GM19099 (cell line): ENCODE measurements around the gene B3GALNT2.

ENCODE experiments used
- POLR2A ChIP-seq: IDR thresholded peaks from 3 replicates; pipeline ENCODE4 v1.6.1; 2011; ENCODE audit warnings: low read depth; ENCODE audit not compliant: insufficient read length; ENCODE audit errors: extremely low read depth

The B3GALNT2 gene

GRCh38 chr1:235473806-235474205, 30.4 kb downstream of the B3GALNT2 start:
- TF ChIP-seq POLR2A, result no peak

GRCh38 chr1:235470741-235471439, 33.4 kb downstream of the B3GALNT2 start:
- no peak for TF ChIP-seq POLR2A

GRCh38 chr1:235468970-235469369, 35.3 kb downstream of the B3GALNT2 start:
- TF ChIP-seq POLR2A, result no peak

- no peak for TF ChIP-seq POLR2A
These were observed 36.2 kb downstream of the B3GALNT2 start for GRCh38 chr1:235468004-235468403.

GRCh38 chr1:235465066-235465465, 39.2 kb downstream of the B3GALNT2 start:
- TF ChIP-seq POLR2A, result no peak

- no peak for TF ChIP-seq POLR2A
These were observed 42.3 kb downstream of the B3GALNT2 start for GRCh38 chr1:235461954-235462353.

GRCh38 chr1:235460770-235461169, 43.5 kb downstream of the B3GALNT2 start:
- TF ChIP-seq POLR2A, result no peak

GRCh38 chr1:235455823-235456222, 48.4 kb downstream of the B3GALNT2 start:
- no peak for TF ChIP-seq POLR2A

GRCh38 chr1:235455097-235455496, 49.2 kb downstream of the B3GALNT2 start:
- TF ChIP-seq POLR2A, result no peak

GRCh38 chr1:235454021-235454420, 50.2 kb downstream of the B3GALNT2 start:
- no peak for TF ChIP-seq POLR2A

- no peak for TF ChIP-seq POLR2A
These were observed 53.3 kb downstream of the B3GALNT2 start for GRCh38 chr1:235450886-235451483.

- no peak for TF ChIP-seq POLR2A
These were observed 53.8 kb downstream of the B3GALNT2 start for GRCh38 chr1:235450433-235450832.

GRCh38 chr1:235448616-235449015, 55.6 kb downstream of the B3GALNT2 start:
- TF ChIP-seq POLR2A, result no peak

- no peak for TF ChIP-seq POLR2A
These were observed 61.3 kb downstream of the B3GALNT2 start for GRCh38 chr1:235442788-235443429.

- TF ChIP-seq POLR2A, result no peak
These were observed 63.0 kb downstream of the B3GALNT2 start for GRCh38 chr1:235441159-235441685.

- TF ChIP-seq POLR2A, result no peak
These were observed 70.3 kb downstream of the B3GALNT2 start for GRCh38 chr1:235434001-235434400.

GRCh38 chr1:235430991-235431390, 73.3 kb downstream of the B3GALNT2 start:
- TF ChIP-seq POLR2A, result no peak

GRCh38 chr1:235429143-235429542, 75.1 kb downstream of the B3GALNT2 start:
- no peak for TF ChIP-seq POLR2A
